Erythroblast (primary cell): ENCODE results near the gene TRAPPC2B.

Source experiments
- GATA1 ChIP-seq: IDR thresholded peaks from 2 replicates; pipeline ENCODE4 v1.6.1; 2011; ENCODE audit warnings: low read depth, mild to moderate bottlenecking, control low read depth, low read length, moderate library complexity
- POLR2A ChIP-seq: IDR thresholded peaks from 2 replicates; pipeline ENCODE4 v1.6.1; 2011; ENCODE audit warnings: mild to moderate bottlenecking, low read length

DNA sequence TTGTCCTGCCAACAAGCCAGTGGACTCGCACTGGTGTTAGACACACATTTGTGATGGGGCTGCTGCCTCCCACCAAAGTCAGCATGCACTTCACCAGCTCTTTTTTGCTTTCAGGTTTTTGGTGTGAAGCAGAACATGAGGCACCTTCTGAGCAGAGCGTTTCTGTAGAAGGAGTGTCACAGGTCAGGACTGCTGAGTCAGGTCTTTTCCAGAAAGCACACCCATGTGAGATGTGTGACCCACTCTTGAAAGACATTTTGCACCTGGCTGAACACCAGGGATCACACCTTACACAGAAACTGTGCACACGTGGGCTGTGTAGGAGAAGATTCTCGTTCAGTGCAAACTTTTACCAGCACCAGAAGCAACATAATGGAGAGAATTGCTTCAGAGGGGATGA, 7.4 kb upstream of the TRAPPC2B start:
- no peak for TF ChIP-seq POLR2A
- TF ChIP-seq GATA1 = no peak
